Activated naive CD8-positive, alpha-beta T cell (primary cell): ENCODE results near the gene EPAS1.
"Not testable (repeated sequence)": the region's sequence is repeated elsewhere in the genome, so short reads cannot be mapped to it uniquely, and the experiment has no call there.

ENCODE experiments used
- H3K27ac Mint-ChIP-seq: one replicate; pipeline ENCODE4 v1.8.0; 2021; ENCODE audit warnings: mixed read lengths
- H3K27me3 Mint-ChIP-seq: one replicate; pipeline ENCODE4 v1.8.0; 2021; ENCODE audit warnings: mixed read lengths
- H3K36me3 Mint-ChIP-seq: one replicate; pipeline ENCODE4 v1.8.0; 2021; ENCODE audit warnings: mixed read lengths
- H3K4me1 Mint-ChIP-seq: one replicate; pipeline ENCODE4 v1.8.0; 2021; ENCODE audit warnings: low read depth, mixed read lengths
- H3K4me3 Mint-ChIP-seq: one replicate; pipeline ENCODE4 v1.8.0; 2021; ENCODE audit warnings: mild to moderate bottlenecking, mixed read lengths
- H3K9me3 Mint-ChIP-seq: one replicate; pipeline ENCODE4 v1.8.0; 2021; ENCODE audit warnings: low read depth, mixed read lengths

The EPAS1 gene

GRCh38 chr2:46388881-46389280, 91.7 kb downstream of the EPAS1 start:
- Mint-ChIP-seq H3K36me3 (no peaks in the 10 kb centered on the region), H3K27me3 (no peaks in the 10 kb centered on the region), H3K27ac (no peak overlapping the region), H3K9me3 (no peaks in the 10 kb centered on the region), H3K4me3 (no peak overlapping the region), H3K4me1 (no peaks in the 10 kb centered on the region)

GRCh38 chr2:46389417-46389916, 92.3 kb downstream of the EPAS1 start:
- Mint-ChIP-seq H3K27me3 (no peaks in the 10 kb centered on the region), H3K27ac (no peak overlapping the region), H3K4me1 (no peaks in the 10 kb centered on the region), H3K9me3 (no peaks in the 10 kb centered on the region), H3K36me3 (no peaks in the 10 kb centered on the region), H3K4me3 (no peak overlapping the region)

GRCh38 chr2:46390036-46390435, 92.8 kb downstream of the EPAS1 start:
- no peaks in the 10 kb centered on the region for H3K36me3 Mint-ChIP-seq
- no peaks in the 10 kb centered on the region for H3K9me3 Mint-ChIP-seq
- no peaks in the 10 kb centered on the region for H3K4me1 Mint-ChIP-seq
- no peaks in the 10 kb centered on the region for H3K27me3 Mint-ChIP-seq
- no peak overlapping the region for H3K27ac Mint-ChIP-seq
- H3K4me3 Mint-ChIP-seq, result no peak overlapping the region

GRCh38 chr2:46390901-46391395, 93.7 kb downstream of the EPAS1 start:
- H3K9me3 Mint-ChIP-seq, result no peaks in the 10 kb centered on the region
- H3K27ac Mint-ChIP-seq, result no peak overlapping the region
- H3K4me3 Mint-ChIP-seq, result no peak overlapping the region
- no peaks in the 10 kb centered on the region for H3K4me1 Mint-ChIP-seq
- no peaks in the 10 kb centered on the region for H3K27me3 Mint-ChIP-seq
- no peaks in the 10 kb centered on the region for H3K36me3 Mint-ChIP-seq

GRCh38 chr2:46392561-46393346, 95.5 kb downstream of the EPAS1 start:
- H3K4me3 Mint-ChIP-seq, result no peak overlapping the region
- H3K4me1 Mint-ChIP-seq, result no peaks in the 10 kb centered on the region
- no peaks in the 10 kb centered on the region for H3K27me3 Mint-ChIP-seq
- no peaks in the 10 kb centered on the region for H3K9me3 Mint-ChIP-seq
- H3K36me3 Mint-ChIP-seq, result no peaks in the 10 kb centered on the region
- no peak overlapping the region for H3K27ac Mint-ChIP-seq

GRCh38 chr2:46393347-46393820, 96.2 kb downstream of the EPAS1 start:
- Mint-ChIP-seq H3K36me3 (no peaks in the 10 kb centered on the region), H3K27ac (no peak overlapping the region), H3K4me3 (no peak overlapping the region), H3K27me3 (no peaks in the 10 kb centered on the region), H3K9me3 (no peaks in the 10 kb centered on the region), H3K4me1 (no peaks in the 10 kb centered on the region)

- no peaks in the 10 kb centered on the region for H3K36me3 Mint-ChIP-seq
- H3K27ac Mint-ChIP-seq, result no peak overlapping the region
- H3K9me3 Mint-ChIP-seq, result no peaks in the 10 kb centered on the region
Measured at GRCh38 chr2:46393865-46394264, 96.7 kb downstream of the EPAS1 start.

GRCh38 chr2:46394649-46395510, 97.7 kb downstream of the EPAS1 start:
- H3K27ac Mint-ChIP-seq, result no peak overlapping the region
- H3K9me3 Mint-ChIP-seq, result no peaks in the 10 kb centered on the region
- no peaks in the 10 kb centered on the region for H3K4me1 Mint-ChIP-seq
- no peak overlapping the region for H3K4me3 Mint-ChIP-seq
- H3K27me3 Mint-ChIP-seq, result no peaks in the 10 kb centered on the region
- no peaks in the 10 kb centered on the region for H3K36me3 Mint-ChIP-seq

More at GRCh38 chr2:46393865-46394264, 96.7 kb downstream of the EPAS1 start:
- H3K4me1 Mint-ChIP-seq, result no peaks in the 10 kb centered on the region
- no peaks in the 10 kb centered on the region for H3K27me3 Mint-ChIP-seq
- no peak overlapping the region for H3K4me3 Mint-ChIP-seq

- not testable (repeated sequence) for H3K27me3 Mint-ChIP-seq, H3K4me1 Mint-ChIP-seq, H3K27ac Mint-ChIP-seq, H3K4me3 Mint-ChIP-seq, H3K36me3 Mint-ChIP-seq, H3K9me3 Mint-ChIP-seq
Measured at GRCh38 chr2:46395730-46396129, 98.5 kb downstream of the EPAS1 start.

- H3K27me3 Mint-ChIP-seq, result no peaks in the 10 kb centered on the region
- H3K36me3 Mint-ChIP-seq, result no peaks in the 10 kb centered on the region
- no peaks in the 10 kb centered on the region for H3K9me3 Mint-ChIP-seq
- H3K4me3 Mint-ChIP-seq, result no peak overlapping the region
- H3K27ac Mint-ChIP-seq, result no peak overlapping the region
- H3K4me1 Mint-ChIP-seq, result no peaks in the 10 kb centered on the region
Measured at GRCh38 chr2:46400016-46400415, 102.8 kb downstream of the EPAS1 start.

- no peaks in the 10 kb centered on the region for H3K9me3 Mint-ChIP-seq
- H3K4me3 Mint-ChIP-seq, result no peak overlapping the region
- no peaks in the 10 kb centered on the region for H3K36me3 Mint-ChIP-seq
- H3K4me1 Mint-ChIP-seq, result no peaks in the 10 kb centered on the region
- no peak overlapping the region for H3K27ac Mint-ChIP-seq
- H3K27me3 Mint-ChIP-seq, result no peaks in the 10 kb centered on the region
Measured at GRCh38 chr2:46402874-46403273, 105.7 kb downstream of the EPAS1 start.

- no peak overlapping the region for H3K27ac Mint-ChIP-seq
Measured at GRCh38 chr2:46404181-46404759, 107.1 kb downstream of the EPAS1 start.

GRCh38 chr2:46407852-46408455, 110.7 kb downstream of the EPAS1 start:
- Mint-ChIP-seq H3K27me3 (no peaks in the 10 kb centered on the region), H3K36me3 (no peaks in the 10 kb centered on the region), H3K4me3 (no peak overlapping the region), H3K9me3 (no peaks in the 10 kb centered on the region), H3K27ac (no peak overlapping the region), H3K4me1 (no peaks in the 10 kb centered on the region)

More at GRCh38 chr2:46404181-46404759, 107.1 kb downstream of the EPAS1 start:
- Mint-ChIP-seq H3K4me1 (no peaks in the 10 kb centered on the region), H3K9me3 (no peaks in the 10 kb centered on the region), H3K27me3 (no peaks in the 10 kb centered on the region), H3K36me3 (no peaks in the 10 kb centered on the region), H3K4me3 (no peak overlapping the region)

GRCh38 chr2:46409756-46410155, 112.5 kb downstream of the EPAS1 start:
- Mint-ChIP-seq H3K4me1 (no peaks in the 10 kb centered on the region), H3K36me3 (no peaks in the 10 kb centered on the region), H3K27ac (no peak overlapping the region), H3K9me3 (no peaks in the 10 kb centered on the region), H3K4me3 (no peak overlapping the region), H3K27me3 (no peaks in the 10 kb centered on the region)
